Endothelial cell of umbilical vein (primary cell): ENCODE data around the gene YWHAQ. TPM values are rescaled to one million over a fixed set of nuclear protein-coding genes. Genes with fewer than 3 reads are reported as not detected.

ENCODE experiments used
- BruUV-seq: library from RNA; stranded (reverse); fragments of 400-500 nt; replicated peaks from 2 replicates; lab custom pipeline; 2021; lab: Mats Ljungman, UMichigan
- CTCF ChIA-PET: fragments of 300-600, 350-600 bp; sonication (Branson Sonifier 250); formaldehyde crosslinking; loops from one replicate; lab custom pipeline; 2021; ENCODE audit warnings: antibody characterized with exemption, inconsistent platforms; lab: Charles Lee
- POLR2A ChIA-PET: fragments of 300-600, 350-600 bp; sonication (Branson Sonifier 250); formaldehyde crosslinking; loops from one replicate; lab custom pipeline; 2021; ENCODE audit warnings: antibody characterized with exemption, inconsistent platforms; lab: Charles Lee
- DNase-seq: peaks from one replicate; pipeline ENCODE4 v3.0.0-alpha.2; 2011; ENCODE audit warnings: low read depth, low spot score
- FAIRE-seq: peaks from 2 replicates; lab custom pipeline; 2011; peaks lifted over from hg19 to GRCh38; lab: Jason Lieb, UNC
- H2AFZ ChIP-seq: 2 replicates; pipeline ENCODE4 v1.6.0; 2012; ENCODE audit warnings: low read depth, low read length, control low read depth, inconsistent platforms
- H3K27ac ChIP-seq: 2 replicates; pipeline ENCODE4 v1.5.1; 2011; ENCODE audit warnings: low read depth, mild to moderate bottlenecking, control low read depth, low read length, moderate library complexity; ENCODE audit not compliant: insufficient read depth
- H3K27me3 ChIP-seq, 2 experiments: 2 replicates each; pipeline versions ENCODE4 v1.6.0 to v1.6.1; 2011; ENCODE audit warnings: low read length in 2 of 2, mixed read lengths in 1 of 2; ENCODE audit not compliant: control insufficient read depth in 2 of 2, insufficient read depth in 2 of 2
- H3K36me3 ChIP-seq, 2 experiments: 2 replicates in 1 of 2; 3 replicates in 1 of 2; pipeline ENCODE4 v1.5.1; 2011; ENCODE audit warnings: low read length in 2 of 2, mild to moderate bottlenecking in 1 of 2, moderate library complexity in 1 of 2; ENCODE audit not compliant: control insufficient read depth in 2 of 2, insufficient read depth in 2 of 2; ENCODE audit errors: extremely low read depth in 1 of 2
- H3K4me1 ChIP-seq: 3 replicates; pipeline ENCODE4 v1.5.1; 2011; ENCODE audit warnings: mild to moderate bottlenecking, low read length; ENCODE audit not compliant: control insufficient read depth, insufficient read depth; ENCODE audit errors: extremely low read depth
- H3K4me2 ChIP-seq: 2 replicates; pipeline ENCODE4 v1.6.1; 2011; ENCODE audit warnings: low read length, control low read depth, mixed read lengths; ENCODE audit not compliant: insufficient read depth
- H3K4me3 ChIP-seq, 3 experiments: fragments of 200-600 bp in 1 of 3; sonication (generic), shearing (Covaris generic) in 1 of 3; replicated peaks in 1 of 3; 2 replicates each; pipeline ENCODE4 v1.5.1; 2011 to 2016; ENCODE audit warnings: control low read depth in 3 of 3, low read length in 3 of 3, mild to moderate bottlenecking in 2 of 3, inconsistent platforms in 1 of 3, low read depth in 1 of 3, moderate library complexity in 1 of 3; ENCODE audit not compliant: insufficient read depth in 1 of 3
- H3K79me2 ChIP-seq: 2 replicates; pipeline ENCODE4 v1.6.0; 2012; ENCODE audit warnings: low read length, inconsistent platforms; ENCODE audit not compliant: control insufficient read depth, insufficient read depth
- H3K9ac ChIP-seq: replicated peaks from 2 replicates; pipeline ENCODE3; 2011; ENCODE audit warnings: low read length, control low read depth; ENCODE audit not compliant: insufficient read depth; ENCODE audit errors: extremely low read depth
- H3K9me1 ChIP-seq: replicated peaks from 3 replicates; pipeline ENCODE4 v1.6.0; 2011; ENCODE audit warnings: mild to moderate bottlenecking, low read length; ENCODE audit not compliant: control insufficient read depth, insufficient read depth; ENCODE audit errors: extremely low read depth
- H3K9me3 ChIP-seq: replicated peaks from 2 replicates; pipeline ENCODE4 v1.5.1; 2012; ENCODE audit warnings: low read length, inconsistent platforms; ENCODE audit not compliant: control insufficient read depth, insufficient read depth
- H4K20me1 ChIP-seq: replicated peaks from 2 replicates; pipeline ENCODE3; 2011; ENCODE audit warnings: mild to moderate bottlenecking, low read length; ENCODE audit not compliant: control insufficient read depth, insufficient read depth; ENCODE audit errors: extremely low read depth
- EZH2 ChIP-seq: IDR thresholded peaks from 2 replicates; pipeline ENCODE4 v1.6.1; 2012; ENCODE audit warnings: borderline replicate concordance, low read depth, mild to moderate bottlenecking, moderate library complexity, low read length, inconsistent platforms; ENCODE audit not compliant: severe bottlenecking
- FOS ChIP-seq: IDR thresholded peaks from 2 replicates; pipeline ENCODE4 v1.6.1; 2011; ENCODE audit warnings: mild to moderate bottlenecking, low read length, moderate library complexity, borderline replicate concordance; ENCODE audit not compliant: insufficient read depth
- GATA2 ChIP-seq: IDR thresholded peaks from 2 replicates; pipeline ENCODE4 v1.7.0; 2011; ENCODE audit warnings: low read depth, mild to moderate bottlenecking, moderate library complexity, mixed read lengths, low read length; ENCODE audit not compliant: insufficient read length, insufficient read depth
- JUN ChIP-seq: IDR thresholded peaks from 2 replicates; pipeline ENCODE4 v1.6.1; 2011; ENCODE audit warnings: borderline replicate concordance, low read depth; ENCODE audit not compliant: insufficient read length, insufficient read depth
- MYC ChIP-seq: IDR thresholded peaks from one replicate; pipeline ENCODE4 v1.6.1; 2011; ENCODE audit warnings: mild to moderate bottlenecking, low read depth, low read length
- POLR2A ChIP-seq: IDR thresholded peaks from 2 replicates; pipeline ENCODE4 v1.6.1; 2012; ENCODE audit warnings: low read depth, mild to moderate bottlenecking, control low read depth, low read length
- POLR2AphosphoS5 ChIP-seq: IDR thresholded peaks from 2 replicates; pipeline ENCODE4 v1.6.1; 2012; ENCODE audit warnings: low read depth, mild to moderate bottlenecking, control low read depth, low read length, moderate library complexity; ENCODE audit not compliant: insufficient read depth
- dilution Hi-C: fragments of 300-500 bp; cut with MboI; formaldehyde crosslinking; loops from one replicate; pipeline ENCODE4 v1.15.0; 2019; ENCODE audit warnings: low sequenced_read_pairs; ENCODE audit not compliant: extremely low pct_ligation_motif_present
- intact Hi-C: fragments of 100-400 bp; cut with micrococcal nuclease; formaldehyde crosslinking; loops from one replicate; pipeline ENCODE4 v1.10.0; 2022
- polyA plus RNA-seq, 4 experiments: library from polyadenylated mRNA; depleted of rRNA in 3 of 4; stranded (reverse) in 3 of 4; unstranded in 1 of 4; fragments of >200 nt; gene quantifications; 2 replicates each; pipeline versions ENCODE4 v1.2.1 to v1.2.3, GENCODE V29; 2011 to 2012; ENCODE audit warnings: missing spikeins in 1 of 4
- total RNA-seq: library from RNA; stranded (reverse); gene quantifications from 2 replicates; pipeline ENCODE4 v1.2.3, GENCODE V29; 2021
- TF ChIP-seq, protein P1 (sequence below): IDR thresholded peaks from 2 replicates; pipeline ENCODE4 v1.6.1; 2011; ENCODE audit not compliant: insufficient read depth, insufficient read length

YWHAQ gene
- total and polyA plus RNA-seq, 2 donors (not counting 3 experiments of a cell fraction or from before 2014, with no cell fraction given), result 217 to 456 TPM

DNA sequence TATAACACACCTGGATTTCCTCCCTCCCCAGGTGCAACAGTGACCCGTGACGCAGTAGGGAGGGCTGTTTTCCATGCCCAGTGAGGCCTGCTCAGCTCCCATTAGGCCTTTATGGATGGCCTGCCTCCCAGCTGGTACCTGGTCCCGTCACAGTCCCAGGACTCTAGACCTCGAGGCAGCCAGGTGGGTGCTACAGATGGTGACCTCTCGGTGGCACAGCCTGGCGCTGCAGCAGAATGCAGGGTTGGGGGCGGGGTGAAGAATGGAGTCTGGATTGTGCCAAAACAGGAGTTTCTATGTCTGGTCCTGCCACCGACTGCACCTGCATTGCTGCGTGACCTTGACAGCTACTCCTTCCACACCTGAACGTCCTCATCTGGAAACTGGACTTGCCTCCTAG lies 18.0 kb upstream of the YWHAQ start:
- Histone ChIP-seq H2AFZ (no peak overlapping the region), H3K27me3 (peaks cover 9 to 11% of the 10 kb centered on the region in 2 experiments), H3K9me1 (no peaks in the 10 kb centered on the region), H3K9me3 (no peaks in the 10 kb centered on the region), H3K4me1 (no peaks in the 10 kb centered on the region), H3K27ac (no peak overlapping the region), H3K4me3 (no peak overlapping the region), H3K9ac (no peak overlapping the region), H4K20me1 (no peaks in the 10 kb centered on the region), H3K79me2 (no peaks in the 10 kb centered on the region), H3K36me3 (no peaks in the 10 kb centered on the region), H3K4me2 (no peak overlapping the region)
- dilution Hi-C loops, result no loop called here
- TF ChIP-seq JUN (no peak), FOS (no peak), POLR2A (no peak), EZH2 (no peak), POLR2AphosphoS5 (no peak), GATA2 (no peak)
- TF ChIP-seq, protein P1, sequence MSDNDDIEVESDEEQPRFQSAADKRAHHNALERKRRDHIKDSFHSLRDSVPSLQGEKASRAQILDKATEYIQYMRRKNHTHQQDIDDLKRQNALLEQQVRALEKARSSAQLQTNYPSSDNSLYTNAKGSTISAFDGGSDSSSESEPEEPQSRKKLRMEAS, result no peak
- ChIA-PET CTCF (interaction anchor here (1.2 kb wide), 1 partner anchor 78 kb away, joined by 3 read pairs; no protein-coding TSS in a partner anchor), POLR2A (no interaction called here)
- no TSS peak for BruUV-seq
- DNase-seq, result no peak
- FAIRE-seq, result no peak
- intact Hi-C loops, result no loop called here

GRCh38 chr2:9647884-9648283 lies 17.1 kb upstream of the YWHAQ start:
- BruUV-seq, result no TSS peak
- no peaks in the 10 kb centered on the region for H4K20me1 ChIP-seq
- DNase-seq (no peak), FAIRE-seq (no peak)
- H3K9me3 ChIP-seq, result no peaks in the 10 kb centered on the region
- no peak overlapping the region for H2AFZ ChIP-seq
- H3K9ac ChIP-seq, result no peak overlapping the region
- TF ChIP-seq JUN (no peak), MYC (no peak), EZH2 (no peak), GATA2 (no peak), POLR2A (no peak)
- TF ChIP-seq, protein P1, result no peak
- intact Hi-C loops, result no loop called here
- ChIA-PET POLR2A (no interaction called here), CTCF (interaction anchor here (2.2 kb wide), 1 partner anchor 123 kb away, joined by 5 read pairs; no protein-coding TSS in a partner anchor)
- dilution Hi-C loops, result no loop called here
- H3K4me3 ChIP-seq, result no peak overlapping the region
- H3K27me3 ChIP-seq, result peaks cover 9 to 11% of the 10 kb centered on the region in 2 experiments
- H3K4me2 ChIP-seq, result no peak overlapping the region
- H3K27ac ChIP-seq, result no peak overlapping the region
- no peaks in the 10 kb centered on the region for H3K4me1 ChIP-seq
- no peaks in the 10 kb centered on the region for H3K9me1 ChIP-seq
- no peaks in the 10 kb centered on the region for H3K79me2 ChIP-seq
- no peaks in the 10 kb centered on the region for H3K36me3 ChIP-seq
